Stimulated activated CD4-positive, alpha-beta T cell treated with anti-CD3 and anti-CD28 coated beads, Interleukin-2, amount 100 ng/mL, for 4 hours (primary cell): ENCODE data around the gene PRKCZ.

Experiments
- DNase-seq: peaks from one replicate; pipeline ENCODE4 v3.0.0-alpha.2; 2020; ENCODE audit warnings: low read depth

Gene PRKCZ

DNA sequence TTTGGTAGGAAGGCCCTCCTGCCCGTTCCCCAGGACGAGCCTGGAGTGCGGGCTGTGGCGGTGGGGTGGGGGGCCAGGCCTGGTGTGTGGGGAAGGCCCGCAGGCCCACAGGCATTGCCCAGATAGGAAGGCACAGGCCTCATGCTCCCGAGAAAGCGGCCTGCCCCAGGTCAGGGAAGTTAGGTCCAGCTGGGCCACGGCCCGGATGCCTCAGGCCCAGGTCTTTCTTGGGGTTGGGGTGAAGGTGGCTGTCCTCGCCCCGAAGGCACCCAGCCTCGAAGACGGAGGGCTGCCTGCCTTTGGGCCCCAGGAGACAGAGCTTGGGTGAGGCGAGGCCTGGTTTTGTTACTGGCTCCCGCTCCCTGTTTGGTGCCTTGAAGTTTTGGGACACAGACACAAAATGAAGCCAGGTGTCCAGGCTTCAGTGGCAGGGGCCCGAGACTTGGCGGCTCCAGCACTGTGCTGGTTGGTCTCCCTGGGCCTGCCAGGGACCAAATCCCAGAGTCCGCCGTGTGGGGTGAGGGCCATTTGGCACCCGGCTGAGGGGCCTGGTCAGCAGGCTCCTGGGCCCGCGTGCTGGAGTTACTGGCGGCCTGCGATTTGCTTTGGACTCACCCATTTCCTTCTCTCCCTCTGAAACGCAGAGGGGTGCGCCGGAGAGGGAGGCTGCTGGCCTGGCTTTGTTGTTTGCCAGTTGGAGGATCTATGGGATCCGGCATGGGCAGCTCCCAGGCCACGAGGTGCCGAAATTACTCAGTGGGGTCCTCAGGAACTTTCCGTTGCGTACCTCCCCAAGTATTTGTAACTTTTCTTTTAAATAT lies 179.9 kb downstream of the PRKCZ start:
- no peak for DNase-seq

GRCh38 chr1:2230781-2231531 lies 180.7 kb downstream of the PRKCZ start:
- DNase-seq = no peak

DNA sequence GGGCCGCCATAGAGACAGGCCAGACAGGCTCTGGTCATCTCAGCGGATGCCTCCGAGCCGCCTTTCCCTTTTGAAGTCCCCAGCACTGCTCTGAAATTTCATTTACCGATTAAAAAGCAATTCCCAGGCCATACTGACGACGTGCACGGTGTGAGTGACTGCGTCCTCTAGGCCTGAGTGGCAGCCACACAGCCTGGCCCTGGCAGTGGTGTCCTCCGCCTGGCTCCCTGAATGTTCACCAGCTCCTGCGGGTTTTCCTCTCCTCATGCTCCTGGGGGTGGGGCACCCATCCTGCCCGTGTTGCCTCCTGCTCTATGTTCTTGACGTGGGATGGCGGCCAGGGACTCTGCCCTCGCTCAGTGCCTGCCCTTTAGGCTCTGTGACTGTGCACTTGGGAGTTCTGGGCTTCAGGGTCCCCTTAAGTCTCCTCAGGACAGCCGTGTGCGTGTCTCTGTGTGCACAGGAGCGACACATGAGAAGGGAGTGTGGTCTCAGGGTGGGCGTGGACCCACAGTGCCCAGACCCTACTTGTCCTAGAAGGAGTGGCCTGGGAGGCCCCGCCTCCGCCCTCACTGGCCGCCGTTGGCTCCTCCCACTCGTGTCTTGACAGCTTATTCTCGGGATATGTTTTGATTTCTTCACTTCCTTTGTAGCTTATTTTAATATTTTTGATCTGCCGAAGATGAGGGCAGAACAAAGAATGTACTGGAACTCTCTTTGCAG lies 181.5 kb downstream of the PRKCZ start:
- DNase-seq = peak; percentile 51

- no peak for DNase-seq
Observed at GRCh38 chr1:2232255-2232915, 182.2 kb downstream of the PRKCZ start.

DNA sequence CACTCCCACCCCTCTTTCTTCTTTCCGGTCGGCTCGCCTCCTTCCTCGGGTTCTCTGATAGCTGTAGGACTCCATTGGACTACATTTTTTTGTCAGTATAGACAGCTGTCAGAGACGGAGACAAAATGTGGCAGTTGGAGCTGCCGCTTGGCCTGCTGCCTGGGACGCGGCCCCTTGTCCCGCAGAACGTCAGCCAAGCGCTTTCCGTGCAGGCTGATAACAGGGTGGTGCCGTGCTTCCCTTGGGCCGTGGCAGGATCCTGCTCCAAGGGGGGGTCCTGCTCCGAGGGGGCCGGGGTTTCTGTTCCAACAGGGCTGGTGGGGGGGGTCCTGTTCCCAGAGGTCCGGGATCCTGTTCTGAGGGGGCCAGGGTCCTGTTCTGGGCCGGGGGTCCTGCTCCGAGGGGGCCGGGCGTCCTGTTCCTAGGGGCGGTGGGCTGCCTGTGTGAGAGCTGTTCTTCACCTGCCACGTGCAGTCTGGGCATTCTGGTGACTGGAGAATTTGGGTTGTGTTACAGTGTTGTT lies 182.8 kb downstream of the PRKCZ start:
- no peak for DNase-seq

GRCh38 chr1:2233468-2233867 lies 183.3 kb downstream of the PRKCZ start:
- DNase-seq = no peak

GRCh38 chr1:2233997-2234761 lies 184.0 kb downstream of the PRKCZ start:
- peak; percentile 33 for DNase-seq

DNA sequence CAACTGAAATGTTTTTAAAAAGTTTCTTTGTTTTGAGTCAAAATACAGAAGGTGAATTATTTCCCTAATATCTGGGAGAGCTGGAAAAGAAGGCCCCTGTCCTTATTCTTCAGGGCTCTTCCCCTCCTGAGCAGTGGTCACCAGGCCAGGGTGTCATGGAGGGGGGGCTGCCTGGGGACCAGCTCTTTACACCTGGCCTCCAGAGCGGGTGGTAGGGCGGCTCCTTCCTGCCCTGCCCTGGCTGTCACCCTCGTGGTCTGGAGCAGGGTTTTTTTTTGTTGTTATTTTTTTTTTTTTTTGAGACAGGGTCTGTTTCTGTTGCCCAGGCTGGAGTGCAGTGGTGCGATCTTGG lies 184.5 kb downstream of the PRKCZ start:
- no peak for DNase-seq
